Activated effector memory CD4-positive, alpha-beta T cell treated with anti-CD3 and anti-CD28 coated beads, Interleukin-2, amount 50 U/mL, for 16 hours (primary cell): ENCODE results near the gene CDK10.

Experiments
- DNase-seq: peaks from one replicate; pipeline ENCODE4 v3.0.0-alpha.2; 2020

CDK10 gene

DNA sequence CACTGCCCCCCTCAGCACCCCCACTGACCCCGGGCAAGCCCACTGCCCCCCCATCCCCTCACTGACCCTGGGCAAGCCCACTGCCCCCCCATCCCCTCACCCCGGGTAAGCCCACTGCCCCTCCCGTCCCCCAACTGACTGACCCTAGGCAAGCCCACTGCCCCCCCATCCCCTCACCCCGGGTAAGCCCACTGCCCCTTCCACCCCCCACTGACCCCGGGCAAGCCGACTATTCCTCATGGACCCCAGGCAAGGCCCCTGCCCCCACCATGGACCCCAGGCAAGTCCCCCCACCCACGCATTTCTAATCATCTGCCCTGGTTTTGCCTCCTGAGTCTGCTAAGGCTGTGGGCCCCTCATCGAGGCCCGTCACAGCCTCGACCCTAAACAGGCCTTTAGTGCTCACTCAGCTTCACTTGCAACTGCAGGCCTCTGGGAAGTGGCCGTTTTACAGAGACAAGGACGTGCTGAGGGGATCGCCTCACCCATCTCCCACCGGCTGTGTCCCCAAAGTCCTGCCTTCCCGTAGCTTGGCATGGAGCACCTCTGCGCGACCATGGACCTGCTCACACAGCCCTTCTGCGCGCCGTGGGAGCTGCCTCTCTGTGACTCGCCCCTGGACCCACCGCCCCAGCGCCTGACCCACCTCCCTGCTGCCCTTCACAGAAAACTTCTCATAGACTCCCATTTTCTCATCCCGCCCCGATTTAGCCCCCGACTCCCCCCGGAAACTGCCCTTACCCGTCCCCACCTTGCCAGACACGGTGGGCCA, 30.6 kb downstream of the CDK10 start:
- no peak for DNase-seq

DNA sequence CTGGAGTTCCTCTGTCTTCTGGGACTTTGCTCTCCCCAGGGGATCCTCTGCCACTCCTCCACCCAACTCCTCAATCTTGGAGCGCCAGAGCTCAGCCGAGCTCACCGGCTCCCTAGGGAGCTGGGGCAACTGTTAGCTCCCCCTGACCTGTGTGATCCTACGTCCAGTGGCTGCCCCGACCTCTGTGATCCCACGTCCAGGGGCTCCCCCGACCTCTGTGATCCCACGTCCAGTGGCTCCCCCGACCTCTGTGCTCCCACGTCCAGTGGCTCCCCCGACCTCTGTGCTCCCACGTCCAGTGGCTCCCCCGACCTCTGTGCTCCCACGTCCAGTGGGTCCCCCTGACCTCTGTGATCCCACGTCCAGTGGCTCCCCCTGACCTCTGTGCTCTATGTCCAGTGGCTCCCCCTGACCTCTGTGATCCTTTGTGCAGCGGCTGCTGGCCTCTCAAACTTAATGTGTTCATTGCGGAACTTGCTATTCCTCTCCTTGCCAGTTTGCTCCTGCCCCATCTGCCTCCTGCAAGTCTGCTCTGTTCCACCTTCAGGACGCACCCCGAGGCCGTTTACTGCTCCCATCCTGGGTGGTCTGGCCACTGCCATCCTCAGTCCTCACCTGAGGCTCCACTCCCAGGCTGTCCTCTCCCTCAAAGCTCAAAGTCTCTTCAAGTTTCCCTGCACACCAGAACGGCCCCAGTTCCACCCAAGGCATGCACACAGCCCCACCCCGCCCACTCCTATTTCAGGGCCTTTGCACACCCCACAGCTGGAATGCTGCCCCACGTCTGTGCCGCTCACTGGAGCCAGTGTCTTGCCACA, 31.4 kb downstream of the CDK10 start:
- no peak for DNase-seq

DNA sequence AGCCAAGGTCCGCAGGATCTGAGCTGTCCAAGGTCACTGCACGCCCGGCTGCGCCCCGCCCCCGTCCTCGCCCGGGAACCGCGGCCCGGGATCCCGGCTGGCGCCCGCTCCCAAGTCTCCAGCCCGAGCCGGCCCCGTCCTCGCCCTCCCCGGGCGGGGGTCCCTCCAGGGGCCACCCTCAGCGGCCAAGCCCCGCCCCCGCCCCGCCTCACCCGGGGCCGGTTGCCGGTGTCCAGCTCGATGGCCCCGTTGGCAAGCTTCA, 34.0 kb downstream of the CDK10 start:
- no peak for DNase-seq

DNA sequence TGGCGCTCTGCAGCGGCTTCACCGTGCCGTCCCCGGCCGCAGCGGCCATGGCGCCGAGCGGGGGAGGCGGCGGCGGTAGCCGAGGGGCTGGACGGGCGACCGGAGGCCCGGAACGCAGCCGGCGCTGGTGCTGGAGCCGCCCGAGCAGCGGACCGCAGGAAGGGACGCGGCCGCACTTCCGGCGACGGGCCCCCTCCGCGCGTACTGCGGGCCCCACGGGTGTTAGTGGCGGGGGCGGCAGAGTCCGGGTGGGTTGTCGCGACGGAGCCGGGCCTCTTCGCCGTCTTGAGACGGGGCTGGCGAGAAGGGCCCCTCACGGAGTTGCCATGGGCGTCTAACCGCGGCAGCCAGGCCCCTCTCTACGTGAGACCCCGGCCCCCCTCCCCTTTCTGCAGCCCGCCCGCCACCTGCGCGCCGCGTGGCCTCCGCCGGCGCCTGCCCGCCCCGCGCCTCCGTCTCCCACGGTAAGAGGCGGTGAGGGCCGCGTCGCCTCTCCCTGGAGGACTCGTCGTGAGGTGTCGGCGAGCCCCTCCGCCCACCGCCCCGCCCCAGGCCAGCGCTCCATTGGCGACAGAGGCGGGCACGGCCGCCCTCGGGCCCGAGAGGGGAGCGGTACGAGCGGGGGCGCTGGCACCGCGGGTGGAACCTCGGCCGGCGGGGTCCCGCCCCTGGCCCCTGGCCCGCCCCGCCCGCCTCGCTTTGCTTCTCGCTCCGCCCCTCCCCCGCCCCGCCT, 34.5 kb downstream of the CDK10 start, which contains the start of the genes VPS9D1 and ZNF276:
Gene VPS9D1 (minus strand): TSS at position 86 of the 733 bp plus-strand sequence. CDS start 37 bp downstream, at position 49.
Gene ZNF276 (plus strand): TSS at position 725 of the 733 bp plus-strand sequence. CDS start 104 bp downstream, outside the sequence.
- peak; percentile 94 for DNase-seq

DNA sequence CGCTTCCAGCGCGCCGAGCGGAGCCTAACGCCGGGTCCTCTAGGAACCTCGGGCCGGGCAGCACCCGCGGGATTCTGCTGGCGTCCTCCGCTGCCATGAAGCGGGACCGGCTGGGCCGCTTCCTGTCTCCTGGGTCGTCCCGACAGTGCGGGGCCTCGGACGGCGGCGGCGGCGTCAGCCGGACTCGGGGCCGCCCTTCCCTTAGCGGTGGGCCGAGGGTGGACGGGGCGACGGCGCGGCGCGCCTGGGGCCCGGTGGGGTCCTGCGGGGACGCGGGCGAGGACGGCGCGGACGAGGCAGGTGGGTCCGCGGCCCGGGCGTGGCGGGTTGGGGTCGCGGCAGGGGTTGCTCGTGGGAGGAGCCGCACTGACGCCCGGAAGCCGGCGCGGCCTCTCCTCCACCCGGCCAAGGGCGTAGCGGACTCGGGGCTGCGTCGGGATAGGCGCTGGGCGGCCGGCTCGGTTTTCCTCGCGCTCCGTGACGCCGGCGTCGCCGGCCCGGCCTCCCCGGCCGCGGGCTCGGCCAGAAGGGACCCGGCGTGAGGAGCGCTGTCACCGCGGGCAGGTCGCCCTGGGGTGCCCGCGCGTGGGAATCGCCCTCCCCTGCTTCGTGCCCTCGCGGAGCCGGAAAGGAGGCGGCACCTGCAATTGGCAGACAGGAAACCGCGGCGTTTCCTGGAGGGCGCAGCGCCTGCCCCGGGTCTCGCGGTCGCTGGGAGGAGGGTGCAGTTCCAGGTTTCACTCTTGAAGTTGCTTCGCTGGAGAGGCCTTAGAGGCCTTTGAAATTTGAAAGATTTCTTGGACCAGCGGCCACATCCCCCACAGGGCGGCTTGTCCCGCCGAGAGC, 35.3 kb downstream of the CDK10 start:
- DNase-seq: peak; percentile 96

DNA sequence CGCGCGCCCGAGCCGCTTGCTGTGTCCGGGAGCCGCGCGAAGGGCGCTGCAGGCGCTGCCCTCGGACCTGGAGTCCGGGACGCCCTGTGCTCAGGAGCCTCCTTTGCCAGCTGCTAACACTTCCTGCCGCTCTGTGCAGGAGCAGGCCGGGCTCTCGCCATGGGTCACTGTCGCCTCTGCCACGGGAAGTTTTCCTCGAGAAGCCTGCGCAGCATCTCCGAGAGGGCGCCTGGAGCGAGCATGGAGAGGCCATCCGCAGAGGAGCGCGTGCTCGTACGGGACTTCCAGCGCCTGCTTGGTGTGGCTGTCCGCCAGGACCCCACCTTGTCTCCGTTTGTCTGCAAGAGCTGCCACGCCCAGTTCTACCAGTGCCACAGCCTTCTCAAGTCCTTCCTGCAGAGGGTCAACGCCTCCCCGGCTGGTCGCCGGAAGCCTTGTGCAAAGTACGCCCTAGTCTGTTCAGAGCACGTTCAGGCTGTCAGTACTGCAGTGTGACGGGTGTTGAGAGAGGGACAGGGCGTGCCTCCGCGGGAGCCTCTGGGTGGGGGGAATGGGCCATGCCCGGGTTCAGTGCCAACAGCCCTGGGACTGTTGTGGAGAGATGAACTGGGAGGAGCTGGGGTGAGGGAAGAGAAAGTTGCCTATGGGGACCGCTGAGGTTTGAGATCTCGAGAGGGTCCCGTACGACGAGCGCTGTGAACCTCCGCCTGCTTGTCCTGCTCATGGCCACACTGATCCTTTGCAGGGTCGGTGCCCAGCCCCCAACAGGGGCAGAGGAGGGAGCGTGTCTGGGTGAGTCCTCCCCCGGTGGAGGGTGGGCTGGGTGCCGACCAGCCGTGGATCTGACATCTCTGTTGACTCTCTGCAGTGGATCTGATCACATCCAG, 36.1 kb downstream of the CDK10 start:
- peak; percentile 86 for DNase-seq

DNA sequence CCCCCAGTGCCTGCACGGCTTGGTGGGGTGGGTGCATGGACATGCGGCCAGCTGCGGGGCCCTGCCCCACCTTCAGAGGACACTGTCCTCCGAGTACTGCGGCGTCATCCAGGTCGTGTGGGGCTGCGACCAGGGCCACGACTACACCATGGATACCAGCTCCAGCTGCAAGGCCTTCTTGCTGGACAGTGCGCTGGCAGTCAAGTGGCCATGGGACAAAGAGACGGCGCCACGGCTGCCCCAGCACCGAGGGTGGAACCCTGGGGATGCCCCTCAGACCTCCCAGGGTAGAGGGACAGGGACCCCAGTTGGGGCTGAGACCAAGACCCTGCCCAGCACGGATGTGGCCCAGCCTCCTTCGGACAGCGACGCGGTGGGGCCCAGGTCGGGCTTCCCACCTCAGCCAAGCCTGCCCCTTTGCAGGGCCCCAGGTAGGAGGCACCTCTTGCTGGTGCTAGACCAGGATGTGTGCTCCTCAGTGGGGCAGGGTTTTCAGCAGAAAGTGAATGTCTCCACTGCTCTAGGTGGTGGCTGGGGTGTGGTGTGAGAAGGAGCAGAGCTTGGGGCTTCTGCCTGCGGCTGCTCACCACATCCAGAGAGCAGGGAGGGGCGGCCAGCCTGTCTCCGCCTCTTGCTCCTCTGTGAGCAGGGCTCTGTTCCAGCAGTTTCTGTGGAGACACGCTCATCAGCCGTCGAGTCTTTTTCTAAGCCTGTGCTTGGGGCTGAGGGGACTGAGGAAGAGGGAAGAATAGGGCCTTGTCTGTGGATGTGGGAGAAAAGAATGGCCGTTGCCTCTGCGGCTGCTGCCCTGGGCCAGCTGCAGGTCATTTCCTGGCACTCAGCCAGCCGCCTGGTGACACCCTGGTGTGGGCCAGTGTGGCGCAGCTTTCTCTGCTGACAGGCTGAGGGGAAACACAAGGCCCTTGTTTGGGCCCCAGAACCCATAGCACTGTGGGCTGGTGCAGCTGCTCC, 37.1 kb downstream of the CDK10 start:
- peak; percentile 89 for DNase-seq

DNA sequence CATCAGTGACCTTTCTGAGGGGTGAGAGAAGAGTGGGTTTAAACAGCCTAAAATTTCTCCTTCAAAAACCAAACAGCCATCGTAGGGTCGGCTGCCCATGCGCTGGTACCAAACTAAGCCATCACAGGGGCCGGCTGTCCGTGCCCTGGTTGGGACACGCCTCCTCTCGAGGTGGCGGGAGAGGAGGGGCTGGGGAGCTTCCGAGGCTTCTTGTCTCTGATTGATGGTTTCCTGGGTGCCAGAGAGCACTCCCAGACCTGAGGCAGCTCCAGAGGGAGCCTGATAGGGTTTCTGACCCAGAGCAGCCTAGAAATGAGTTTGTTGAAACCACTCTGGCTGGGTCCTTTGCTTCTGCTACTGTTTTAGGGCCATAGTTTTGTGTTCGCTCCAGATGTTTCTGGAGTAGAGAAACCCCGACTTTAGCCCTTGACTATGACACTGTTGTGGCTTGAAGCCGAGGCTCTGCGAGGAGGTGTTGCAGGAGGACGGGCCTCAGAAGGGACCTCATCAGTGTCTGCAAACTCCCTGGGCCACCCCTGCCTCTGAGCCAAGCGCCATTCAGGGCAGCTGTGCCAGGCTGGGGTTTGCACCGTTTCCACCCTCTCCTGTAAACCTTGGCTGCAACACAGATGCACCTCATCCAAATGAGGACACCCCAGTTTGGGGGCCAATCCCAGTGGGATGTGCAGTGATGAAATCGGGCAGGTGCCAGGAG, 41.1 kb downstream of the CDK10 start:
- no peak for DNase-seq

DNA sequence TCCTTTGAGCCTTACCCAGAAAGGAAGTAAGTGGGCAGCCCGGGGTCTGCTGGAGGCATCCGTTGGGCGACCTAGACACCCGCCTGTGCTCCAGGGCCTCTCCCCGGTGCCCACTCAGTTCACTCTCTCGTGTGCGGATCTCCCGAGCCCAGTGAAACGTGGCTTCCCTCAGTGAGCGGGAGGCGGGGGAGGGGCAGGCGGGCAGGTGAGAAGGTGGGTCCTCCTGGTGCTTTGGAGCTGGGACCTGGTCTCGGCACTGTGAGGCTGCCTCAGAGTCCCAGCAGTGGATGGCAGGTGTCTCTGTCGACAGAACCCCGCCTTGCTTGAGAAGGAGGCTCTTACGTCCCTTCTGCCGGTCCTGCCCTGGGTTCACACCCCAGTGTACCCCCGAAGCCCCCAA, 42.8 kb downstream of the CDK10 start:
- no peak for DNase-seq

DNA sequence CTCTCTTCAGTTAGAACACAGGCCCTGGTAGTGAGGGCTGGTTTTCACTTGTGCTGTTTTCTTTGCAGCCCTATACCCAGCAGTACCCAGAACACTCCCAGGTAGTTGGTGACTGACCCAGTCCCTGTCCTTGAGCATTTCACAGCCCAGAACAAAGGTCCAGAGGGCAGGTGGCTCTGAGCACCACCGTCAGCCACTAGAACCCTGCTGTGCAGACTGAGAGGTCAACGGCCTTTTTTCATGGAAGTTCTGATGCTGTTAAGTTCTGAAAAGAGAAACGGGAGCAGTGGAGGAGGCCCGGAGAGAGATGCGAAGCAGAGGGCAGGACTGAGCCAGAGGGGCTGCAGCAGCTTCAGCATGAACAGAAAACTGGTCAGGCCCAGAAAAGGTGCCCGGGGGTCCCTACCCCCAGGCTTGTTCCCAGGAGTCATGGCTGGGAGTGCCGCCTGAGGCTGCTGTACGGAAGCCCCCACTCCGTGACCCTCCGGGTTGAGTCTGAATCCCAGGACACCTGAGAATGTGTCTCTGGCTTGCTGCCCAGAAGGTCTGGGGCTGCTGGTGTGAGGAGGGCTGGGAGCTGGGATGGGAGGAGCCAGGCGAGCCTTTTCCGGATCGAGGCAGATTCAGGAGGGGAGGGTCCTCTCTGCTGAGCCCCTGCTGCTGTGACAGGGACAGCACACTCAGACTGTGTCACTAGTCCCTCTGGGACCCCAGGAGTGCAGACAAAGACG, 43.5 kb downstream of the CDK10 start:
- DNase-seq: no peak

DNA sequence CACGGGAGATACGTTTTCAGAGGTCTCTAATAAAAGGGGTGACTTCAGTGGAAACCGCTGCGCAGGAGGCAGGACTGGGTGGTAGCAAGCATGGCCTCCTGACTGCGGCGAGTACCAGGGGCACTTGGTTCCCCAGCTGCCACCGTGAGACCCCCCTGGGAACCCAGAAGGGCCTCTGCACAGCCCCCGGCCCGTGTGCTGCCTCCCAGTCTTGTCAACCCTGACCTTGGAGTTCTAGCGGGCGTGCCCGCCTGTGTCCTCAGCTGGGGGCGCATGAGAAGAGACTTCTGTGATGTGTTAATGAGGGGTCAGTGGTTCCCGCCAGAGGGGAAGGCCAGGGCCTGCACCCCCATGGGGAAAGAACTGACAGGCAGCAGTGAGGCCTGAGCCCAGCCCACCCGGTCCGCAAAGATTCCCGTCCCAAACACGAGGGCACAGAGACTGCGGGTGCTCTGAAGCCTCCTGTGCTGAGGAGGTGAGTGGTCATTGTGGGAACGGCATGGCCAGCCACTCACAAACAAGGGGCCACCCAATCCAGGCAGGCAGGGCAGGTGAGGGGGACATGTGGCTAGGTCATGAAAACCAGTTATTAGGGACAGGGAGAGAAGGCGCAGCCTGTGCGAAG, 44.2 kb downstream of the CDK10 start:
- no peak for DNase-seq

DNA sequence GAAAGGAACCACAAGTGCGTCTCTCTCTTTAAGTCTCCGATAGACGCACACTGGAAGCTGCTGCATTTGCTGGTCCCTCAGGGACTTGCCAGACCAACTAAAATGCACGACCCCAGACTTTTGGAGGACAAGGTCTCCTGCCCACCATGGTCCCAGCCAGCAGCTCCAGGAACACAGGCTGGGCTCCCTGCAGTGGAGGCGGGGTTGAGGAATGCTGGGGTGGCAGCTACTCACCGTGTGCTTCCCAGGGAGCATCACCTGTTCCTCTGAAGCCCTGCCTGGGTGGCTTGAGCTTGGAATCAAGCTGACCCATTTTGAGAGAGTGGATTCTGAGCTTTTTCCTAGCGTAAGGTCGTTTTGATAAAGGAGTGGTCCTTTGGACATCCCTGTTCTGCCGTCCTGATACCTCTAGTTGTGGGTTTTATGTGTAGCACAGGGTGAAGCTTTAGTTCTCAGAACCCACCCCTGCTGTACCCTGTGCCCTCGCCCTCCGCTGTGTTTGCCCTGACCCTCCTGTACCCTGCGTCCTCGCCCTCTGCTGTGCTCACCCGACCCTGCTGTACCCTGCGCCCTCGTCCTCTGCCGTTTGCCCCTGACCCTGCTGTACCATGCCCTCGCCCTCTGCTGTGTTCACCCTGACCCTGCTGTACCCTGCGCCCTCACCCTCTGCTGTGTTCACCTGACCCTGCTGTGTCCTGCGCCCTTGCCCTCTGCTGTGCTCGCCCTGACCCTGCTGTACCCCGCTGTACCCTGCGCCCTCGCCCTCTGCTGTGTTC, 45.8 kb downstream of the CDK10 start:
- no peak for DNase-seq

DNA sequence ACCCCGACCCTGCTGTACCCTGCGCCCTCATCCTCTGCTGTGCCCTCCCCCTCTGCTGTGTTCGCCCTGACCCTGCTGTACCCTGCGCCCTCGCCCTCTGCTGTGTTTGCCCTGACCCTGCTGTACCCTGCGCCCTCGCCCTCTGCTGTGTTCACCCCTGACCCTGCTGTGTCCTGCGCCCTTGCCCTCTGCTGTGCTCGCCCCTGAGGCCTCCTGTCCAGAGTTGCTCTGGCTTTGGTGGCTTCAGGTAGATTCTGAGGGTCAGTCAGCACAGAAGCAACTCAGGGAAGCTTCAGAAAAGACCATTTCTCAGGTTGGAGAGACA, 46.4 kb downstream of the CDK10 start:
- no peak for DNase-seq

DNA sequence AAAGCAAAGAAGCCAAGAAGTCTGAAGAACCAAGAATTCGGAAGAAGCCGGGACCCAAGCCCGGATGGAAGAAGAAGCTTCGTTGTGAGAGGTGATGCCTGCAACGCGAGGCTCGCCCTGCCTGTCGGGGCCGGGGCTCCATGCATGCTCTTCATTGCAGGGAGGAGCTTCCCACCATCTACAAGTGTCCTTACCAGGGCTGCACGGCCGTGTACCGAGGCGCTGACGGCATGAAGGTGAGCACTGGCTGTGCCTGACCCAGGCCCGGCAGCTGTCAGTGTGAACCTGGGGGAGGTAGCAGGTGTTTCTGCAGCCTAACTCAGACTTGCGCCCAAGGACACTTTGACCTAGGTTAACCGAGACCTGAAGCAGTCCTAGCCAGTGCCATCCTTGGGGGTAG, 46.8 kb downstream of the CDK10 start:
- no peak for DNase-seq

DNA sequence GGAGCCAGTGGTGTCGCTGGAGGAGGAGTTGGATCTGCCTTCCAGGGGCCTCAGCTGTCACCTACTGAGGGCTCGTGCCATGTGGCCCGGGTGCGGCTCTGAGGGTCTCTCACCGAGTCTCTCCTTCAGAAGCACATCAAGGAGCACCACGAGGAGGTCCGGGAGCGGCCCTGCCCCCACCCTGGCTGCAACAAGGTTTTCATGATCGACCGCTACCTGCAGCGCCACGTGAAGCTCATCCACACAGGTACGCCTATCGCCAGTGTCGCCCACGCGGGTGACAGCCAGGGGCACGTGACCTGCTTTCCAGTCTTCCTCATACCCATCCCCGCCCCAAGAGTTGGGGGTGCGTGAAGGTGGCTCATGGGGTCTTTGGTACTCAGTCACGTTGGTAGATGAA, 47.3 kb downstream of the CDK10 start:
- no peak for DNase-seq

DNA sequence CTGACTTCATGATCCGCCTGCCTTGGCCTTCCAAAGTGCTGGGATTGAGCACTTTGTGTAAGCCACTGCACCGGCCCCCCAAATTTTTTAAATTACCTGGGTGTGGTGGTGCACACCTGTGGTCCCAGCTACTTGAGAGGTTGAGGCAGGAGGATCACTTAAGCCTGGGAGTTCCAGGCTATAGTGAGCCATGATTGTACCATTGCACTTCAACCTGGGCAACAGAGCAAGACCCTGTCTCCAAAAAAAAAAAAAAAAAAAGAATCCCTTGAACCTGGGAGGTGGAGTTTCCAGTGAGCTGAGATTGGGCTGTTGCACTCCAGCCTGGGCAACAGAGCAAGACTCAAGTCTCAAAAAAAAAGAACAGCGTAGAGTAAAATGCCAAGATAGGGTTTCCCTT, 50.1 kb downstream of the CDK10 start:
- no peak for DNase-seq

DNA sequence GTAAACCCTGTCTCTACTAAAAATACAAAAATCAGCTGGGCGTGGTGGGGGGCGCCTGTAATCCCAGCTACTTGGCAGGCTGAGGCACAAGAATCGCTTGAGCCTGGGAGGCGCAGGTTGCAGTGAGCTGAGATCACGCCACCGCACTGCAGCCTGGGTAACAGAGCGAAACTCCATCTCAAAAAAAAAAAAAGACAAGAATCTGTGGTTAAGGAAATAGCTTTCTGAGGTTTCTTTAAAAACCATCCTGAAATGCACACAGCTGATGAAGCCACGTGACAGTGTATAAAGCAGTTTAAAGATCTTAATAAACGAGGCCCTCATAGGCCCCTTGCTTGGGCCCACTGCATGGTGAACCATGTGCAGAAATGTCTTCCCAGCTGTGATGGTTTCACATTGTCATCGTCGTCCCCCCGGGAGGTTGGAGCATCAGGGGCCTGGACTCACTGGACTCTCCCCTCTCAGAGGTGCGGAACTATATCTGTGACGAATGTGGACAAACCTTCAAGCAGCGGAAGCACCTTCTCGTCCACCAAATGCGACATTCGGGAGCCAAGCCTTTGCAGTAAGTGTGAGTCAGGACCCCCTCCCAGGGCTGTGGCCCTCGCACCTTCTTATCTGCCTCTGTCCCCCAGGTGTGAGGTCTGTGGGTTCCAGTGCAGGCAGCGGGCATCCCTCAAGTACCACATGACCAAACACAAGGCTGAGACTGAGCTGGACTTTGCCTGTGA, 51.0 kb downstream of the CDK10 start:
- peak; percentile 80 for DNase-seq
